HCT116 (cell line): ENCODE data around the gene ANKS1A.

ENCODE experiments used
- ATF3 ChIP-seq: IDR thresholded peaks from 2 replicates; pipeline ENCODE4 v1.6.1; 2012
- CEBPB ChIP-seq: IDR thresholded peaks from 2 replicates; pipeline ENCODE4 v1.6.1; 2012; ENCODE audit warnings: low read depth
- CTCF ChIP-seq, 3 experiments: fragments of 200-600 bp in 1 of 3; sonication (generic) in 1 of 3; IDR thresholded peaks in 2 of 3; conservative IDR thresholded peaks in 1 of 3; 2 replicates each; pipeline ENCODE4 v1.5.1; 2012 to 2017; ENCODE audit warnings: low read depth in 2 of 3, low read length in 2 of 3, antibody characterized with exemption in 1 of 3, borderline replicate concordance in 1 of 3, control low read depth in 1 of 3, mild to moderate bottlenecking in 1 of 3, mixed read lengths in 1 of 3, mixed run types in 1 of 3, moderate library complexity in 1 of 3; ENCODE audit not compliant: insufficient read depth in 1 of 3
- ELF1 ChIP-seq: IDR thresholded peaks from 2 replicates; pipeline ENCODE4 v1.6.1; 2012; ENCODE audit warnings: low read depth, borderline replicate concordance
- EZH2 ChIP-seq: fragments of 200-600 bp; sonication (generic); IDR thresholded peaks from 2 replicates; pipeline ENCODE4 v1.6.1; 2017; ENCODE audit warnings: antibody characterized with exemption, mixed run types
- POLR2A ChIP-seq: IDR thresholded peaks from 2 replicates; pipeline ENCODE4 v1.7.0; 2011; ENCODE audit warnings: borderline replicate concordance; ENCODE audit not compliant: insufficient read depth, insufficient read length; ENCODE audit errors: extremely low read depth
- POLR2AphosphoS5 ChIP-seq: IDR thresholded peaks from 2 replicates; pipeline ENCODE4 v1.6.1; 2011; ENCODE audit warnings: mild to moderate bottlenecking, low read depth, low read length, moderate library complexity
- SIN3A ChIP-seq: IDR thresholded peaks from 2 replicates; pipeline ENCODE4 v1.6.1; 2012; ENCODE audit warnings: low read depth
- SP1 ChIP-seq: IDR thresholded peaks from 2 replicates; pipeline ENCODE4 v1.6.1; 2012; ENCODE audit warnings: low read depth
- SRF ChIP-seq: IDR thresholded peaks from 2 replicates; pipeline ENCODE4 v1.6.1; 2012; ENCODE audit warnings: low read depth
- YY1 ChIP-seq: IDR thresholded peaks from 2 replicates; pipeline ENCODE4 v1.6.1; 2011; ENCODE audit warnings: low read length, low read depth, moderate library complexity, mild to moderate bottlenecking; ENCODE audit not compliant: insufficient replicate concordance; ENCODE audit errors: extremely low read depth
- ZNF274 ChIP-seq: fragments of 200-500 bp; sonication (Bioruptor generic); IDR thresholded peaks from 2 replicates; pipeline ENCODE4 v1.6.1; 2014; ENCODE audit warnings: mild to moderate bottlenecking, low read depth, low read length, inconsistent platforms
- TF ChIP-seq, protein P1 (sequence below): IDR thresholded peaks from 2 replicates; pipeline ENCODE4 v1.6.1; 2012; ENCODE audit warnings: low read depth

DNA sequence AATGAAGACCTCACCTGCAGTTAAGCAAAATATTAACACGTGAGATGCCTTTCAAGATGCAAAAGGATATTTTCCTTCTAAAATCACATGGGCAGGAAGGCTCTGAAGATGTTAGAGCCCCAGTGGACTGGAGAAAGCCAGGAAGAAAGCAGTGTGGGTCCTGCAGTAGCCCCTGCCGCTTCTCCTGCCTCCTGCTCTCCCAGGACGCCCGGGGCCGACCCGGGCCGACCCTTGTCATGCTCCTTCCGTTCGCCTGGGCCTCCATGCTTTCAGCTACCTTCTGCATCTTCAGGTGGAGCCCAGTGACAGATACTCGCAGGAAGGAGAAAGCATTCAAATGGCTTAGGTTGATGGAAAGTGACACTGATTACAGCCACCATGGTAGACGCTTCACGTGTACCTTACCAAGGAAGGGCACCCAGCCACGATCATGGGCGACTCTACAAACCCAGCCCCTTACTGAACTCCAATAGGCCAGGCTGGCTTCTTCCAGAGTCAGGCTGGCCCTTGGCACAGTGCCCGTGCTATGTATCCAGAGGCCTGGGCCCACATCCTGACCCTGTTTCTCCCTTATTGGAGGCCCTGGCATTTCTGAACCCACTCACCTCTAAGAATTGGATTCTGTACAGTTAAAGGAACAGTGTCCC lies 183.1 kb downstream of the ANKS1A start:
- no peak for TF ChIP-seq CTCF (IDR thresholded peaks at IDR 0.05 in 2 of 3, conservative IDR thresholded peaks at IDR 0.05 in 1 of 3; ENCODE audit: borderline replicate concordance in 1 of 3, insufficient read depth in 1 of 3, low read depth in 2 of 3, low read length in 2 of 3)
- TF ChIP-seq POLR2A = no peak
- no peak for TF ChIP-seq EZH2
- no peak for TF ChIP-seq SRF
- TF ChIP-seq, protein P1, sequence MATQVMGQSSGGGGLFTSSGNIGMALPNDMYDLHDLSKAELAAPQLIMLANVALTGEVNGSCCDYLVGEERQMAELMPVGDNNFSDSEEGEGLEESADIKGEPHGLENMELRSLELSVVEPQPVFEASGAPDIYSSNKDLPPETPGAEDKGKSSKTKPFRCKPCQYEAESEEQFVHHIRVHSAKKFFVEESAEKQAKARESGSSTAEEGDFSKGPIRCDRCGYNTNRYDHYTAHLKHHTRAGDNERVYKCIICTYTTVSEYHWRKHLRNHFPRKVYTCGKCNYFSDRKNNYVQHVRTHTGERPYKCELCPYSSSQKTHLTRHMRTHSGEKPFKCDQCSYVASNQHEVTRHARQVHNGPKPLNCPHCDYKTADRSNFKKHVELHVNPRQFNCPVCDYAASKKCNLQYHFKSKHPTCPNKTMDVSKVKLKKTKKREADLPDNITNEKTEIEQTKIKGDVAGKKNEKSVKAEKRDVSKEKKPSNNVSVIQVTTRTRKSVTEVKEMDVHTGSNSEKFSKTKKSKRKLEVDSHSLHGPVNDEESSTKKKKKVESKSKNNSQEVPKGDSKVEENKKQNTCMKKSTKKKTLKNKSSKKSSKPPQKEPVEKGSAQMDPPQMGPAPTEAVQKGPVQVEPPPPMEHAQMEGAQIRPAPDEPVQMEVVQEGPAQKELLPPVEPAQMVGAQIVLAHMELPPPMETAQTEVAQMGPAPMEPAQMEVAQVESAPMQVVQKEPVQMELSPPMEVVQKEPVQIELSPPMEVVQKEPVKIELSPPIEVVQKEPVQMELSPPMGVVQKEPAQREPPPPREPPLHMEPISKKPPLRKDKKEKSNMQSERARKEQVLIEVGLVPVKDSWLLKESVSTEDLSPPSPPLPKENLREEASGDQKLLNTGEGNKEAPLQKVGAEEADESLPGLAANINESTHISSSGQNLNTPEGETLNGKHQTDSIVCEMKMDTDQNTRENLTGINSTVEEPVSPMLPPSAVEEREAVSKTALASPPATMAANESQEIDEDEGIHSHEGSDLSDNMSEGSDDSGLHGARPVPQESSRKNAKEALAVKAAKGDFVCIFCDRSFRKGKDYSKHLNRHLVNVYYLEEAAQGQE = no peak
- TF ChIP-seq ELF1 = no peak
- no peak for TF ChIP-seq SP1
- TF ChIP-seq POLR2AphosphoS5 = no peak
- no peak for TF ChIP-seq ZNF274
- TF ChIP-seq SIN3A = no peak
- no peak for TF ChIP-seq CEBPB
- no peak for TF ChIP-seq YY1
- no peak for TF ChIP-seq ATF3
